Epithelial cell of esophagus (primary cell): ENCODE data around the gene CDH13.
A peak's percentile ranks its signal among the peaks of the same experiment; 100 is the strongest.

Source experiments
- DNase-seq: peaks from one replicate; pipeline ENCODE4 v3.0.0; 2010; ENCODE audit warnings: low read depth
- H3K4me3 ChIP-seq: 2 replicates; pipeline ENCODE4 v1.5.1; 2011; ENCODE audit warnings: mild to moderate bottlenecking, low read length, control low read depth
- CTCF ChIP-seq: IDR thresholded peaks from 2 replicates; pipeline ENCODE4 v1.5.1; 2011; ENCODE audit warnings: low read depth, mild to moderate bottlenecking, low read length, control low read depth, inconsistent platforms; ENCODE audit not compliant: insufficient read depth; ENCODE audit errors: missing control alignments

CDH13 gene

GRCh38 chr16:82936941-82937551 is 310.3 kb downstream of the CDH13 start:
- peak; percentile 75 for DNase-seq
- H3K4me3 ChIP-seq = no peak overlapping the region
- TF ChIP-seq CTCF = no peak

GRCh38 chr16:82937926-82938520 is 311.3 kb downstream of the CDH13 start:
- no peak for TF ChIP-seq CTCF
- no peak overlapping the region for H3K4me3 ChIP-seq

GRCh38 chr16:82943371-82943770 is 316.6 kb downstream of the CDH13 start:
- H3K4me3 ChIP-seq = no peak overlapping the region
- TF ChIP-seq CTCF = no peak
- DNase-seq = no peak

More at GRCh38 chr16:82937926-82938520, 311.3 kb downstream of the CDH13 start:
- DNase-seq = no peak

GRCh38 chr16:82945420-82946101 is 318.8 kb downstream of the CDH13 start:
- H3K4me3 ChIP-seq = no peak overlapping the region
- no peak for TF ChIP-seq CTCF
- no peak for DNase-seq

GRCh38 chr16:82947698-82948097 is 320.9 kb downstream of the CDH13 start:
- H3K4me3 ChIP-seq = no peak overlapping the region
- TF ChIP-seq CTCF = no peak
- no peak for DNase-seq

GRCh38 chr16:82949016-82949415 is 322.2 kb downstream of the CDH13 start:
- no peak for TF ChIP-seq CTCF
- no peak overlapping the region for H3K4me3 ChIP-seq
- DNase-seq = no peak
